Aorta (tissue), 5 donors: ENCODE results near the gene ZNF831. TPM values are rescaled to one million over a fixed set of nuclear protein-coding genes. Genes with fewer than 3 reads are reported as not detected.

Source experiments
- ATAC-seq: fragments of 200-7000 bp; cut with Tn5 transposase; one replicate; pipeline ENCODE4 v1.9.1; 2022; ENCODE audit warnings: moderate library complexity; ENCODE audit not compliant: low FRiP score
- DNase-seq, 2 donors: peaks; one replicate each; pipeline ENCODE4 v3.0.0-alpha.2; 2020
- H3K27ac ChIP-seq, 2 donors: one replicate each; pipeline ENCODE4 v1.5.1; 2013; ENCODE audit warnings: low read length in 2 of 2, mild to moderate bottlenecking in 2 of 2, moderate library complexity in 2 of 2, control low read depth in 1 of 2, inconsistent platforms in 1 of 2, low read depth in 1 of 2
- H3K27me3 ChIP-seq, 2 donors: one replicate each; pipeline ENCODE4 v1.6.1; 2013; ENCODE audit warnings: control low read depth in 1 of 2, low read length in 1 of 2, mild to moderate bottlenecking in 1 of 2, moderate library complexity in 1 of 2; ENCODE audit not compliant: insufficient read depth in 2 of 2, control insufficient read depth in 1 of 2
- H3K36me3 ChIP-seq, 2 donors: one replicate each; pipeline ENCODE4 v1.6.1; 2013; ENCODE audit warnings: control low read depth in 1 of 2, low read length in 1 of 2, mild to moderate bottlenecking in 1 of 2; ENCODE audit not compliant: insufficient read depth in 2 of 2, control insufficient read depth in 1 of 2
- H3K4me1 ChIP-seq, 2 donors: one replicate each; pipeline ENCODE4 v1.6.1; 2013; ENCODE audit warnings: low read length in 2 of 2, control low read depth in 1 of 2, mild to moderate bottlenecking in 1 of 2, moderate library complexity in 1 of 2; ENCODE audit not compliant: insufficient read depth in 2 of 2, control insufficient read depth in 1 of 2
- H3K4me3 ChIP-seq, 2 donors: one replicate each; pipeline ENCODE4 v1.5.1; 2013; ENCODE audit warnings: low read length in 2 of 2, control low read depth in 1 of 2, mild to moderate bottlenecking in 1 of 2
- H3K9me3 ChIP-seq: one replicate; pipeline ENCODE4 v1.6.1; 2013; ENCODE audit warnings: mild to moderate bottlenecking, low read length; ENCODE audit not compliant: control insufficient read depth
- WGBS, 2 donors: extraction: QIAGEN DNeasy Blood & Tissue Kit; methylation state at CpG; one replicate each; pipeline ENCODE4 v1.1.7; 2013; 5-methylcytosine and 5-hydroxymethylcytosine counted together
- intact Hi-C, 2 donors: fragments of 100-400 bp; cut with DNase I; formaldehyde crosslinking; loops; one replicate each; pipeline versions ENCODE4 v1.14.2 to v1.15.0; 2022
- polyA plus RNA-seq, 2 donors: library from polyadenylated mRNA; stranded (reverse); fragments of 200-250 nt; gene quantifications; one replicate each; pipeline ENCODE4 v1.2.3, GENCODE V29; 2013
- total RNA-seq, 2 donors: library from RNA; stranded (reverse); fragmentation: NEBNext Ultra II Directional; extraction: Animal tissue kit (Norgen Biotek cat#: 25700); gene quantifications; one replicate each; pipeline ENCODE4 v1.2.1, GENCODE V29; 2021
- donor health status: healthy with polysubstance abuse.
- donor health status: Bipolar disorder and iron deficiency.
- donor health status: DM: no; HTN: no; CAD: no.
- donor health status: DM: no; HTN: no; CAD: no.
- donor health status: DM: yes; HTN: yes; CAD: no.

ZNF831 gene
- total and polyA plus RNA-seq, 4 donors, result 0.03 to 0.68 (median 0.57) TPM; not detected in 1

GRCh38 chr20:59207235-59207634, 43.6 kb downstream of the ZNF831 start:
- no peak overlapping the region for H3K4me3 ChIP-seq
- no peak for DNase-seq
- H3K27me3 ChIP-seq, result no peaks in the 10 kb centered on the region
- intact Hi-C loops, result no loop called here
- H3K9me3 ChIP-seq, result no peaks in the 10 kb centered on the region
- ATAC-seq, result no peak
- no peaks in the 10 kb centered on the region for H3K36me3 ChIP-seq
- no peak overlapping the region for H3K27ac ChIP-seq
- no peaks in the 10 kb centered on the region for H3K4me1 ChIP-seq
- WGBS, 2 donors, result 76 to 77% methylated on average over 2 of the region's 2 CpGs

DNA sequence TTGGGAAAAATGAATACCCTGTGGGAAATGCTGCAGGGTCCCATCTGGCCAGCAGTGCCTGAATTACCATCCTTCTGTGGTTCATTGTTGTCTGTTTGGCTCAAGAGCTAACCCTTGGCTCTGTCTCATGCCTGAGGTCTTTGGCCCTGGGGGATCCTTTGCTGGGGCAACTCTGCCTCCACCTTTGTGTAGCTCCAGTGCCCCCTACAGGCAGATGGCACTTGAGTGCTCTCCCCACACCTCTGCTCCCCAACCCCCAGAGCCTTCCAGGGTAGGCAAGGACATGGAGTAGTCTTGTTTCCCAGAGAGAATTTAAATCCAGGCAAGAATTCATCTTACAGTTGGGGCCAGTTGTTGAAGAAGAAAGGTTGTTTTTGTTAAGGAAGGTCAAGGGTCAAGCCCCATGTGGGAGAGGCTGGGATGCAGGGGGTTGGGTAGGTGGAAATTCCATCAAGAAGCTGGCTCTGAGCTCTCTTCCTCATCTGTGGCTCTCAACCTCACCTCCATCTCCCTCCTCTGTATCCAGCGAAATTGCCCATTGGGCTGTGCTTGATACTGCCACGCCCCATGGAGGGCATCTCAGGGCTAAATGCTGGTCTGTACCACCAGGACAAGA, 44.2 kb downstream of the ZNF831 start:
- H3K27me3 ChIP-seq, result no peaks in the 10 kb centered on the region
- no peaks in the 10 kb centered on the region for H3K9me3 ChIP-seq
- ATAC-seq (no peak), DNase-seq (peak; percentile 66 to 74)
- no peak overlapping the region for H3K4me3 ChIP-seq
- no peaks in the 10 kb centered on the region for H3K4me1 ChIP-seq
- WGBS, 2 donors, result 67 to 77% methylated on average over 1 to 2 of the region's 2 CpGs
- H3K27ac ChIP-seq, result no peak overlapping the region
- H3K36me3 ChIP-seq, result no peaks in the 10 kb centered on the region
- intact Hi-C loops, result no loop called here

GRCh38 chr20:59210186-59210585, 46.6 kb downstream of the ZNF831 start:
- Histone ChIP-seq H3K4me3 (no peak overlapping the region), H3K27ac (no peak overlapping the region), H3K9me3 (no peaks in the 10 kb centered on the region), H3K27me3 (no peaks in the 10 kb centered on the region), H3K4me1 (no peaks in the 10 kb centered on the region), H3K36me3 (no peaks in the 10 kb centered on the region)
- 67 to 72% methylated on average over 11 of the region's 11 CpGs for WGBS, 2 donors
- ATAC-seq, result no peak
- no peak for DNase-seq
- intact Hi-C loops, result no loop called here

DNA sequence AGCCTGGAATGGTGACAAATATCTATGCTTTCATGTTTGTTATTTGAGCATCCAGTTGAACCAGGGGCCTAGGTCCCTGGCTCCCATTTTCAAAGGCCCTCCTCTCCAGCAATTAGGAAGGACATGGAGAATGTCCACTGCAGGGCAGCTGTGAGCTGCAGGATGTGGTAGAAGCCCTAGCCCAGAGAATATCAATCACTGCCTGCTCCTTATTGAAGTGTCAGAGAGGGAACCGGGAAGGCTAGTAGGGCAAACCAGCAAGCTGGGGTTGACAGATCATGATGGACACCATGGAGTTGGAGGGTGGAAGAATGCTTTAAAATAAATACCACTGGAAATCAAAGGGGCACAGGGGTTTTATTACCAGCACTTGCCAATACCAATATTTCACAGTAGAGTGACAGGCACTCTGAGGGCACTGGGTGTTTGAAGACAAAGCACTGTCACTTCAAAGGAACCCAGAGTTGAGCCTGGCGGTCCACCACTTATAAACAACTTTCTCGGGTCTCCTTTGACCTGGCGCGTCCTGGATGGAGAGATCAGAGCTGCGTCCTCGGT, 47.7 kb downstream of the ZNF831 start:
- H3K27me3 ChIP-seq, result no peaks in the 10 kb centered on the region
- WGBS, 2 donors, result 38 to 47% methylated on average over 7 of the region's 7 CpGs
- intact Hi-C loops, result no loop called here

DNA sequence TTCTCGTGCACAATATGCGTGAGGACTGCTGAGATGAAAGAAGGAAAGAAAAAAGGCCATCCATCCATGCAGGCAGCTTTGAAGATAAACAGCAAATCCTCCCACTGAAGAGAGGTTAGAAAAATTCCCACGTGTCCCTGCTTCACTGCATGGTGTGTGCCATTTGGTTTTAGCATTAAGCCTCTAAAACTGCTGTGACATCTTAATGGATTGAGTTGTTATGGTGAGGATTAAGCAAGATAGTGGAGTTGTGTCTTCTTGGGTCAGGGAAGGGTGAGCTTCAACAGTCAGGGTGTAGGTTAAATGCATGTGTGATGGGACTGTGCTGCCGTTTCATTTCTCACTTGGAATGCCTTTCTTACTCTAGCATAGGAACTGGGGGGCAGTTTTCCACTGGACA, 50.5 kb downstream of the ZNF831 start:
- no peaks in the 10 kb centered on the region for H3K27me3 ChIP-seq
- intact Hi-C loops, result no loop called here
- H3K27ac ChIP-seq, result no peak overlapping the region
- H3K4me3 ChIP-seq, result no peak overlapping the region
- H3K36me3 ChIP-seq, result no peaks in the 10 kb centered on the region
- H3K9me3 ChIP-seq, result no peaks in the 10 kb centered on the region
- ATAC-seq, result no peak
- WGBS, 2 donors, result 15 to 25% methylated on average over 4 of the region's 4 CpGs
- no peaks in the 10 kb centered on the region for H3K4me1 ChIP-seq
- DNase-seq, result no peak

More for the DNA sequence above, 47.7 kb downstream of the ZNF831 start:
- Histone ChIP-seq H3K9me3 (no peaks in the 10 kb centered on the region), H3K36me3 (no peaks in the 10 kb centered on the region), H3K4me1 (no peaks in the 10 kb centered on the region), H3K27ac (no peak overlapping the region), H3K4me3 (no peak overlapping the region)
- no peak for DNase-seq
- ATAC-seq, result no peak

- no peaks in the 10 kb centered on the region for H3K27me3 ChIP-seq
- no peak overlapping the region for H3K27ac ChIP-seq
- 74 to 76% methylated on average over 11 of the region's 11 CpGs for WGBS, 2 donors
- intact Hi-C loops, result no loop called here
- H3K4me3 ChIP-seq, result no peak overlapping the region
- ATAC-seq, result no peak
- no peak for DNase-seq
- no peaks in the 10 kb centered on the region for H3K9me3 ChIP-seq
- no peaks in the 10 kb centered on the region for H3K4me1 ChIP-seq
- H3K36me3 ChIP-seq, result no peaks in the 10 kb centered on the region
Measured at GRCh38 chr20:59214606-59215547, 51.3 kb downstream of the ZNF831 start.

DNA sequence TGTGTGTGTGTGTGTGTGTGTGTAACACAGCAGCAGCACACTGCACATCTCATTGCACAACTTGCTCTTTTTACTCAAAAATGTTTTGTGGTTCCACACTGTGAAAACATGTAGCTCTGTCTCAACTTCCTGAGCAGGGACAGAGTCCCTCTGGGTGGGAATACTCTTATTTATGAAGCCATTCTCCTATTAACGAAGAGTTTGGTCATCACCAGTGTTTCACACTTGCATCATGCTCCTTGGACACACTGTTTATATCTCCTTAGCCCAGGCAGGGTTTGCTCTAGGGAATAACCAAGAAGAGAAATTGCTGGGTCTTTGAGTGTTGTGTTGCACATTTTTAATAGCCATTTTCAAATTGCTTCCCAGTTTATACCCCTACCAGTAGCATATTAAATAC, 53.6 kb downstream of the ZNF831 start:
- no peaks in the 10 kb centered on the region for H3K36me3 ChIP-seq
- H3K27me3 ChIP-seq, result no peaks in the 10 kb centered on the region
- 60 to 61% methylated on average over 1 of the region's 1 CpG for WGBS, 2 donors
- no peaks in the 10 kb centered on the region for H3K9me3 ChIP-seq
- no peak overlapping the region for H3K4me3 ChIP-seq
- H3K4me1 ChIP-seq, result no peaks in the 10 kb centered on the region
- no peak overlapping the region for H3K27ac ChIP-seq
- intact Hi-C loops, result no loop called here
- DNase-seq (no peak), ATAC-seq (no peak)

GRCh38 chr20:59217794-59218280, 54.2 kb downstream of the ZNF831 start:
- no peaks in the 10 kb centered on the region for H3K4me1 ChIP-seq

More at GRCh38 chr20:59217794-59218280, 54.2 kb downstream of the ZNF831 start:
- WGBS, 2 donors, result 58 to 72% methylated on average over 2 of the region's 2 CpGs
- Histone ChIP-seq H3K4me3 (no peak overlapping the region), H3K27me3 (no peaks in the 10 kb centered on the region), H3K9me3 (no peaks in the 10 kb centered on the region), H3K27ac (no peak overlapping the region), H3K36me3 (no peaks in the 10 kb centered on the region)
- DNase-seq, result no peak
- intact Hi-C loops, result no loop called here
- ATAC-seq, result no peak
